Activated T-cell treated with anti-CD3 and anti-CD28 coated beads, Interleukin-2, amount 50 U/mL, for 4 hours (primary cell): Measurements from ENCODE around the gene PIGL. TPM values are rescaled to one million over a fixed set of nuclear protein-coding genes. Genes with fewer than 3 reads are reported as not detected.

Experiments used
- ATAC-seq, 2 donors: fragments of 200-7000 bp; cut with Tn5 transposase; one replicate each; pipeline ENCODE4 v1.10.0; 2021
- DNase-seq: peaks from one replicate; pipeline ENCODE4 v3.0.0-alpha.2; 2020
- H3K27me3 Mint-ChIP-seq: one replicate; pipeline ENCODE4 v1.8.0; 2021; ENCODE audit warnings: low read depth, mixed read lengths
- H3K36me3 Mint-ChIP-seq: one replicate; pipeline ENCODE4 v1.8.0; 2022; ENCODE audit warnings: mixed read lengths; ENCODE audit not compliant: insufficient read depth
- H3K4me1 Mint-ChIP-seq: one replicate; pipeline ENCODE4 v1.8.0; 2021; ENCODE audit warnings: low read depth, mixed read lengths
- H3K4me3 Mint-ChIP-seq: one replicate; pipeline ENCODE4 v1.8.0; 2021; ENCODE audit warnings: mild to moderate bottlenecking, moderate library complexity, mixed read lengths
- H3K9me3 Mint-ChIP-seq: one replicate; pipeline ENCODE4 v1.8.0; 2021; ENCODE audit warnings: mixed read lengths
- total RNA-seq, 3 donors: library from RNA; stranded (reverse); gene quantifications; one replicate each; pipeline ENCODE4 v1.2.1, GENCODE V29; 2021

The PIGL gene
- total RNA-seq, 3 donors from 2014 or later, result 32.7 to 44.7 (median 35.0) TPM

DNA sequence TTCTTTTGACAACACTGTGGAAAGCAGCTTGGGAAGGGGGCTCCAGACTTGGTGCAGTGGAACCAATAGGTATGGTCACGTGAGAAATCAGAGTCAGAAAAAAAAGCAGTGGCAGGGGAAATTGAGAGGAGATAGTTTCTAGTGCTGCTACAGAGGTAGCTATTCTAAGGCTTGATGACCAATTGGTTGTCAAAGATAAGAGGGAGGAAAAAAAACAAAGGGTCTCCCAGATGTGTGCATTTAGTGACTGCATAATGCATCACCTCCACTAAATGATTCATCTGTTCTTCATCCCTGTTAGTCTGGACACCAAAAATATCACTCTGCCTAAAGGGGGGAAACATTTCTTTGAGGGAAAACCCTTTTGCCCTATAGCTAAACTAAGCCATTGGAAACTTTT, 56.5 kb downstream of the PIGL start:
- DNase-seq (no peak), ATAC-seq (no peak)
- H3K4me3 Mint-ChIP-seq, result no peak overlapping the region
- peaks cover 22% of the 10 kb centered on the region for H3K36me3 Mint-ChIP-seq
- H3K9me3 Mint-ChIP-seq, result peaks cover 7% of the 10 kb centered on the region
- H3K4me1 Mint-ChIP-seq, result peaks cover 13% of the 10 kb centered on the region
- H3K27me3 Mint-ChIP-seq, result no peaks in the 10 kb centered on the region

DNA sequence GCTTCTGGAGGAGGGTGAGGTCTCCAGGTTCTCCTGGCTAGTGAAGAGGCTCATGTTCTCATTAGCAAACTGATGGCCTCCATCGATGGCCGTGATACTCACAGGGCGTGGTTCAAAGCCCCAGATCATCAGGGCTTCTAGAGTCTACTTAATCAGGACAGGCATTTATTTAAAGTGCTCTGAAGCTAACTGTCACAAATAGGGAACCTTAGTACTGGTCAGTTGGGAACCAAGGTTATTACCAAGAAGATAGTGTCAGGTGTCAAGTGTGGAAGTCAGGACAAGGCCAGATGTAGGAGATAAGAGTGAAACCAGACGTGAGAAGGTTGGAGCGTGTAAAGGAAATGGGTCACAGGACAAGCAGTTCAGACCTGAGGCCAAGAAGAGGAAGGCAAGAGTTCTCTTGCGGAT, 56.9 kb downstream of the PIGL start:
- ATAC-seq (no peak), DNase-seq (no peak)
- Mint-ChIP-seq H3K9me3 (peaks cover 7% of the 10 kb centered on the region), H3K27me3 (no peaks in the 10 kb centered on the region), H3K36me3 (peaks cover 26% of the 10 kb centered on the region), H3K4me3 (no peak overlapping the region), H3K4me1 (peaks cover 11% of the 10 kb centered on the region)

DNA sequence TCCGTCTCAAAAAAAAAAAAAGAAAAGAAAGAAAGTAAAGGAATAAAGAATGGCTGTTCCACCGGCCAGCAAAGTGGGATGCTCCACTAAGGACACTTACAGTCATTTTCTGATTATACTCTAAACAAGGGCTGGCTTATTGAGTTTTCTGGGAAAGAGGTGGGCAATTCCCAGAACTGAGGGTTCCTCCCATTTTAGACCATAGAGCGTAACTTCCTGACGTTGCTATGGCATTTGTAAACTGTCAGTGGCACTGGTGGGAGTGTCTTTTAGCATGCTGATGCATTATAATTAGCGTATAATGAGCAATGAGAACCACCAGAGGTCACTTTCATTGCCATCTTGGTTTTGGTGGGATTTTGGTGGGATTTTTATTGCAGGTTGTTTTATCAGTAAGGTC, 58.0 kb downstream of the PIGL start:
- H3K4me3 Mint-ChIP-seq, result no peak overlapping the region
- H3K27me3 Mint-ChIP-seq, result no peaks in the 10 kb centered on the region
- ATAC-seq, result no peak
- no peak for DNase-seq
- H3K36me3 Mint-ChIP-seq, result peaks cover 30% of the 10 kb centered on the region
- peaks cover 5% of the 10 kb centered on the region for H3K4me1 Mint-ChIP-seq
- peaks cover 7% of the 10 kb centered on the region for H3K9me3 Mint-ChIP-seq

DNA sequence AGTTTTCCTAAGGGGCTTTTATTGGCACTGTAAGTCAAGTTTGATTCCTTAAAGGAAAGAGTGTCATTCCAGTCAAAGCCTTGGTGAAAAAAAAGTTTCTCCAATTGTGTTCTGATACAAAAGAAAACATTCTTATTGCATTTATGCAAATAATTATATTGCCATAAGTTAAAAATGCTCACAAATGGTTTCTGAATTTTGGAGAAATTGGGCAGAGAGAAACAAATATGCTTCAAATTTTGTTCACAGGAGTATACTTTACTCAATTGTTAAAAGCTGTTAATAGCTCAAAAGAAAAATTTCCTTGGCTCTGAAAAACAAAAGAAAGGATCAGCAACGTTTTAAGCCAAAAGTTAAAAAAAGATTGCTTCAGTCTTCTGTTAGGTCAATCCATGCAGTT, 60.2 kb downstream of the PIGL start:
- peaks cover 7% of the 10 kb centered on the region for H3K9me3 Mint-ChIP-seq
- H3K4me1 Mint-ChIP-seq, result peaks cover 7% of the 10 kb centered on the region
- H3K4me3 Mint-ChIP-seq, result no peak overlapping the region
- DNase-seq (no peak), ATAC-seq (no peak)
- H3K36me3 Mint-ChIP-seq, result peaks cover 32% of the 10 kb centered on the region
- H3K27me3 Mint-ChIP-seq, result no peaks in the 10 kb centered on the region

DNA sequence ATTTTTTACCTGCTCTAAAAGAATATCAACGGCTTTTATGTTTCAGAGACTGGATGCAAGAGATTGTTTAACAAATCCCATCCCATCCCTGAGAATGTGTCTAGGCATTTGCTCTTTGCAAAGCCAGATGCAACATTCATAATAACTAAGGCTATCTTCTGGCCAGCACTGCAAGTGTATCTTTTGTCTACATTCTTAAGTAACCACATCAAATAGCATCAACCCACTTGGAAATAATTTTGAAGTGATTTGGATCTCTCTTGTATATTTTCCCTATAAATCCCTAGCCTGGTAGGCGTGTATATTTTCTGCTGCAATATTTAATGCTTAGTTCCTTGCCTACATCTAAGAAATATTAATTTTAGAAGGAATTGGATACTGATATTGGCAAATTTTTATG, 64.3 kb downstream of the PIGL start:
- Mint-ChIP-seq H3K4me3 (no peak overlapping the region), H3K9me3 (peaks cover 7% of the 10 kb centered on the region), H3K4me1 (peaks cover 20% of the 10 kb centered on the region), H3K27me3 (no peaks in the 10 kb centered on the region), H3K36me3 (peaks cover 13% of the 10 kb centered on the region)
- no peak for DNase-seq
- no peak for ATAC-seq

DNA sequence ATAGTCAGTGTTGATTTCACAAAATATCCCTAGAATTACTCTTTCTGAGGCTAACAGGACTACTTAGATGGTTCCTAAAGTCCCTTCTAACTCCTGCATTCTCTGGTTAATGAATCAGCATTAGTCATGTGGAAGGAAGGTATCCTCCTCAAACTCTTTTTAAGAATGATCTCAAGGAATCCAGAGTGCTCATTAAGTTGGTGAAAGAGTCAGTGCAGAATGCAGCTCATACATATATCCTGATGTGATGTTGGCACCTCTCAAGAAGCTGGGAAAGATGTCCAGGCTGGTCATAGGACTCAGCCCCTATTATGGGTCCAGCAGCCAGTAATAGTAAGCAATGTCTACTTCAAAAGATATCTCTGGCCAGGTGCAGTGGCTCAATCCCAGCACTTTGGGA, 65.5 kb downstream of the PIGL start:
- Mint-ChIP-seq H3K4me1 (peaks cover 32% of the 10 kb centered on the region), H3K36me3 (peaks cover 11% of the 10 kb centered on the region), H3K9me3 (no peaks in the 10 kb centered on the region), H3K4me3 (no peak overlapping the region), H3K27me3 (no peaks in the 10 kb centered on the region)
- ATAC-seq (no peak), DNase-seq (no peak)

DNA sequence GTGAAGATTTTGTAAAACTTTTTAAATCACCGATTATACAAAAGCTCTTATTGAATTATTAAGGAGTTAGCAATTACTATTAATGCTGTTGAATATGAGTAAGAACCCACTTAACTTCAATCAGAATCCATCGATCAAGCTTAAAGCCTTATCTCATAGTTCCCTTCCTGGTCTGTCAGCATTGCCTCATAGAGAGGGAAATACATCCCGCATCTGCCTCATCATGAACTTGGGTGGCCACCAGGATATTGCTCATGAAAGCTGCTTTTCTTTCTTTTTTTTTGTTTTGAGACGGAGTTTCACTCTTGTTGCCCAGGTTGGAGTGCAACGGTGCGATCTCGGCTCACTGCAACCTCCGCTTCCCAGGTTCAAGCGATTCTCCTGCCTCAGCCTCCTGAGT, 66.7 kb downstream of the PIGL start:
- H3K9me3 Mint-ChIP-seq, result no peaks in the 10 kb centered on the region
- no peak for DNase-seq
- no peaks in the 10 kb centered on the region for H3K27me3 Mint-ChIP-seq
- H3K4me3 Mint-ChIP-seq, result no peak overlapping the region
- H3K36me3 Mint-ChIP-seq, result peaks cover 8% of the 10 kb centered on the region
- ATAC-seq, result no peak
- H3K4me1 Mint-ChIP-seq, result peaks cover 43% of the 10 kb centered on the region

DNA sequence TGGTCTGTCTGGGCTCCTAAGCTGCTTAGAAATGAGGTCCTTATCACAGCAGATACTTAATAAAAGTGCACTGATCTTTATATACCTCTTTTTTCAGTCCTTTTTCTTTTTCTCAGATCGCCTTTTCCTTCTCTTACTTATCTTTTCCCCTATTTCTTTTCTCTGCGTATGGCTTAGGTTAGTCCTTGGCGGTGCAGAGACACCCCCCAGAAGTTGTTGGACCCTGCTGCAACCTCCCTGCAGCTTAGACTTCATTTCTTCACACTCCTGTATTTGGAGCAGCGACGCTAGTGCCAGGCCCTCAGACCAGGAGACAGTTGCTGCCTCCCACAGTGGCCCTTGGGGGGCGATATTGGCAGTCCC, 68.6 kb downstream of the PIGL start:
- Mint-ChIP-seq H3K36me3 (peaks cover 2% of the 10 kb centered on the region), H3K9me3 (no peaks in the 10 kb centered on the region), H3K4me3 (peak overlapping the region; percentile 72), H3K4me1 (peaks cover 54% of the 10 kb centered on the region), H3K27me3 (no peaks in the 10 kb centered on the region)
- DNase-seq, result no peak
- no peak for ATAC-seq

DNA sequence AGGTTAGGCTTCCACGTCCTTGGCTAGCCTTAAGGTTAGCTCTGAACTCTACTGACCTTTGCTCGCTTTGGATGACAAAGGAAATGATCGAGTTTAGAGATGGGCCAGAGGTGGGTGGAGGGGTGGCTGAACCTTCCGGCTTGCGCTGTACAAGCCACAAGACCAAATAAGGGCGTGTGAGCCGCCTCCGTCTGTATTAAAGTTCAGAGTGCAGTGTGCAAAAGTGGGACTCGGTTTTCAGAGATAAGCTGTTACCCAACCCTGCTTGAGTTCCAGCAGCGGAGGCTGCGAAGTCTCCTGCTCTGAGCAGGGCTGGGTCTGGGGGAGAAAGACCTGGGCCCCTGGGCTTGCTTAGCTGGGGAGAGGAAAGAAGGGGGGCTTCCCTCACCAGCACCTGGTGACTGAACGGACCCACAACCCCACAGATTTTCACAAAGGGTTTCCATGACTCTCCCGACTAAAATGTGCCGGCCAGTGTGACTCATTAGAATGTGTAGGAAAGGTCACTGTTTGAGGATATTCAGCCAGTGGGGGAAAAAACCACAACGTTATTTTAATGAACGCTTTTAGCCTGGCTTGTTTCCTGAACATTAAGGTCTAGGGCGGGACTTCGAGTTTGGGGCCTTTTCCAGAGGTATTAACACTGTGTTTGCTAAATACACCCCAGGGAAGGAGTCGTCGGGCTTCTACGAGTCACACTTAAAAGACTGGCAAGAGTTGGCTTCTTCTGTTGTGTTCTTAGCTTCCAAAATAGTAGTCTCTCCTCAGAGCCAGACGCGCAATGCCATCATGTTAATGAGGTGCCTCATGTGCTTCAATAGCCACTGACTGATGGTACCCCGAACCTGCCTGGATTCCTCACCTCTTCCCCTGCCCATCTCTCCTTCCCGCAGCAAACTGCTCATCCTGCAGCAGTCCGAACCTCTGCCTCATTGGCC, 69.3 kb downstream of the PIGL start:
- H3K9me3 Mint-ChIP-seq, result no peaks in the 10 kb centered on the region
- ATAC-seq, result peak; percentile 96 to 98

DNA sequence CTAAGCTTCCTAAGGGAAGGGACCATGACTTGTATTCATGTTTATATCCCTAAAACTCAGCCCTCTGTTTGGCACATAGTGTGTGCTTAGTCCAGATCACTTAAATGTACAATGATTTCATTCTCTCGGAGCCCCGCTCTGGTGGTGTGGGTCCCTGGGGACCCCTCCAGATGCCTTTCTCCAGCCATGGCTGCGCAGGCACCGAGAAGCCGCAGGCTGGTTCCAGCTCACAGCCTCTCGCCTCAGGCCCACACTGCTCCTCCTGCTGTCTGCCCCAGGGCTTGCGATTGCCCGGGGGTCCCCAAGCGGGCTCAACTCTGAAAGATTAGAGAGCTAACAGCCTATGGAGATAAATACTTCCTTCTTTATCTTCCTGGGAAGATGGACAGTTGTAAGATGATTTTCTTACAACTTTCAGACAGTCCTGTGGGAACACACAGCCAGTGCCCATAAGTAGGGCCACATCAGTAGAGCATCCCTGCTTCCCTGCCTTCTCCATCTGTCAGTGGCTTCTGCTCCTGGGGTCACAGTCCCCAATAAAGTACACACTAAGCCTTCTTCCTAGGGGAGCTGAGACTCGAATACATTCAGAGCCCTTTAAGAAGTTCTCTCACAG, 70.0 kb downstream of the PIGL start:
- peaks cover 5% of the 10 kb centered on the region for H3K36me3 Mint-ChIP-seq
- no peaks in the 10 kb centered on the region for H3K9me3 Mint-ChIP-seq
- ATAC-seq, result no peak
- H3K27me3 Mint-ChIP-seq, result no peaks in the 10 kb centered on the region
- H3K4me1 Mint-ChIP-seq, result peaks cover 54% of the 10 kb centered on the region
- DNase-seq, result no peak
- peak overlapping the region; percentile 72 for H3K4me3 Mint-ChIP-seq

More for the DNA sequence above, 69.3 kb downstream of the PIGL start:
- Mint-ChIP-seq H3K36me3 (peaks cover 5% of the 10 kb centered on the region), H3K4me1 (peaks cover 54% of the 10 kb centered on the region), H3K27me3 (no peaks in the 10 kb centered on the region), H3K4me3 (peak overlapping the region; percentile 72)
- peak; percentile 65 for DNase-seq

DNA sequence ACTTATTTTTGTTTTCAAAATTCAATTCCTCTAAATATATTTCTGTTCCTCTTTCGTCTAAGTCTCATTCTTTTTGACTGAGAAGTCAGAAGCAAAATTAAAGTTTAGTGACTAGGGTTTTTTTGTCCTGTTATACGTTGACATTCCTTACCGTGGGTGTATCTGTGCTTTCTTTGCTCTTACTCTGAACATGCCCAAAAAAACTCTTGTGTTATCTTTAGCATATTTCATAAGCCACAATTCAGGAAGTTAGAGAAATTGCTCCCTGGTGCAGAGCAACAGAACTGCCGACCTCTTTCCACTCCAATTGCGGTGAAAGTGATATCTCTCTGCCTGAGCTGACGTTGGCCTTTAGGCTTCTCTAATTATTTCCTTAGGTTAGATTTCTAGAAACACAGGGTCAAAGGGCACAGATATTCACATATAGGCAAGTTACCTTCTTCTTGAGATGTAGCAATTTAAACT, 70.6 kb downstream of the PIGL start:
- H3K4me3 Mint-ChIP-seq, result peak overlapping the region; percentile 56
- no peaks in the 10 kb centered on the region for H3K9me3 Mint-ChIP-seq
- no peak for DNase-seq
- H3K27me3 Mint-ChIP-seq, result no peaks in the 10 kb centered on the region
- ATAC-seq, result no peak
- H3K36me3 Mint-ChIP-seq, result peaks cover 6% of the 10 kb centered on the region
- H3K4me1 Mint-ChIP-seq, result peaks cover 54% of the 10 kb centered on the region

DNA sequence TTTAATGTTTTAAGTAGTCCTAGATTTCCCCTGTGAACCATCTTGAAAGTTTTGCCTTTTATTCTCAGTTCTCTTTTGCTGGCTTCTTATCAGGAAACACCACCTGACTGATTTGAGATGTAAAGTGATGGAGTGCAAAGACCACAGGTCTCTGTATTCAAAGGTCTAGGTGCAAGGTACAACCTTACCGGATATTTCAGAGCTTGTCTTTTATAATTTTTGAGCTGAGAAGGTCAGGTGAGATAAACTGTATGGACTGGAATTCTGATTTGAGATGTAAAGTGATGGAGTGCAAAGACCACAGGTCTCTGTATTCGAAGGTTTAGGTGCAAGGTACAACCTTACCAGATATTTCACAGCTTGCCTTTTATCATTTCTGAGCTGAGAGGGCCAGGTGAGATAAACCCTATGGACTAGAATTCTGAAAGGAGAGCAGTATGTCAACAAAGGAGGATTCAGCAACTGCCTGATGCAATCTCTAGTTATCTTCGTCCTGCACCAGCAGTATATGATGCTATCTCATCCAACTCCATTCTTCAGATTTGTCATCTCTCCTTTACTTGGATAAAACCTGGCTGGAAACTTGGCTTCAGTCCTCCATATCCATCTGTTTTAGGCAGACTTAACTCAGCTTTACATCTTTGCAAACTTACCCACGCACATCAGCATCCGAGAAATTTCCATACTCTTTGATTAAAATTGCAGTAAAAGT, 72.0 kb downstream of the PIGL start:
- Mint-ChIP-seq H3K4me3 (no peak overlapping the region), H3K9me3 (no peaks in the 10 kb centered on the region), H3K27me3 (no peaks in the 10 kb centered on the region), H3K36me3 (peaks cover 7% of the 10 kb centered on the region), H3K4me1 (peaks cover 54% of the 10 kb centered on the region)
- no peak for ATAC-seq
- no peak for DNase-seq

DNA sequence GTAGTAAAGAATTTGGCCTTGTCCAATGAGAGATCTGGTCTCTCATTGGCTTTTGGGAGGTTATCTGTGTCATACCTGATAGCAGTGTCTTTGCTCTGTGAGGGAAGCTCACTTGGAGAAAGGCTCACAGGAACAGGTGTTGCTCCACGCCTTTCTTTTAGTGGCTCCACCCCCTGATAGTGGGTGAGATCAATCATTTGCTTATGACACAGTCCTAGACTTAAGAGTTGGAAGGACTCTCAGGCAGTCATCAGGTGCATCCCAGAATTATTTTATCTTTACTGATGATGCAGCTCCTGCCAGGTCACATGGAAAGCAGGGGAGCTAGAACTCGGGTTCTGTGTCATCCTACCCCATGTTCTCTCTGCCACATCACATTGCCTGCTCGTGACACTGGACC, 76.9 kb downstream of the PIGL start:
- peaks cover 7% of the 10 kb centered on the region for H3K36me3 Mint-ChIP-seq
- DNase-seq (no peak), ATAC-seq (no peak)
- peaks cover 26% of the 10 kb centered on the region for H3K4me1 Mint-ChIP-seq
- no peak overlapping the region for H3K4me3 Mint-ChIP-seq
- H3K27me3 Mint-ChIP-seq, result no peaks in the 10 kb centered on the region
- no peaks in the 10 kb centered on the region for H3K9me3 Mint-ChIP-seq

DNA sequence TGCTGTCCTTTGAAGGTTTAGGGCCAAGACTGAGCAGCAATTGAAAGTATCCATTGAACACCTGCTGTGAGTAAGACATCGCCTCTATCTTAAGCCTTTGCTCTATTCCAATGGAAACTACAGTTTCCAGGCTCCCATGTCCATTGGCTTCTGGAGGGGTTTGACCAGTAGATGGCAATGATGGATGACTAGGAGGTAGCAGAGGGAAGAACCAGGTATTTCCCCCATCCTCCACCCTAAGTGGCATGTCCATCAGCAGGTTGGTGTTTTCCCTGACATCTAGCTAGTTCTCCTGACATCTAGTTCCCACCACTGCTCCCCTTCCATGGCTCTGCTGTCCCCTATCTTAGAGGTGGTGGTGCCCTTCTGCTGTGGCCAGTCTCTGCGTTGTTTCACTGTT, 77.5 kb downstream of the PIGL start:
- ATAC-seq (no peak), DNase-seq (no peak)
- Mint-ChIP-seq H3K4me3 (no peak overlapping the region), H3K4me1 (peaks cover 21% of the 10 kb centered on the region), H3K27me3 (no peaks in the 10 kb centered on the region), H3K36me3 (peaks cover 7% of the 10 kb centered on the region), H3K9me3 (no peaks in the 10 kb centered on the region)
